Left forelimb (tissue), 1 donor: ENCODE results near the gene SLC8A3.

ENCODE experiments used
- DNase-seq: peaks from one replicate; pipeline ENCODE4 v3.0.0-alpha.2; 2018; ENCODE audit warnings: low spot score

SLC8A3 gene

GRCh38 chr14:70023871-70024270 lies 164.9 kb downstream of the SLC8A3 start:
- DNase-seq: no peak

- no peak for DNase-seq
These were observed 165.8 kb downstream of the SLC8A3 start for GRCh38 chr14:70022771-70023445.

GRCh38 chr14:70021548-70022220 lies 167.1 kb downstream of the SLC8A3 start:
- no peak for DNase-seq

- DNase-seq: no peak
These were observed 168.2 kb downstream of the SLC8A3 start for GRCh38 chr14:70020352-70021170.

- DNase-seq: no peak
These were observed 169.1 kb downstream of the SLC8A3 start for GRCh38 chr14:70019695-70020094.

- peak; percentile 68 for DNase-seq
These were observed 170.0 kb downstream of the SLC8A3 start for GRCh38 chr14:70018713-70019211.

GRCh38 chr14:70018230-70018629 lies 170.5 kb downstream of the SLC8A3 start:
- no peak for DNase-seq

- DNase-seq: no peak
These were observed 174.2 kb downstream of the SLC8A3 start for GRCh38 chr14:70014406-70015095.

- no peak for DNase-seq
These were observed 175.4 kb downstream of the SLC8A3 start for GRCh38 chr14:70013271-70013873.

GRCh38 chr14:70011708-70012107 lies 177.0 kb downstream of the SLC8A3 start:
- no peak for DNase-seq

GRCh38 chr14:70011098-70011497 lies 177.7 kb downstream of the SLC8A3 start:
- no peak for DNase-seq

- no peak for DNase-seq
These were observed 178.8 kb downstream of the SLC8A3 start for GRCh38 chr14:70009961-70010360.

GRCh38 chr14:70008284-70009262 lies 180.2 kb downstream of the SLC8A3 start:
- DNase-seq: peak; percentile 40

- DNase-seq: no peak
These were observed 182.1 kb downstream of the SLC8A3 start for GRCh38 chr14:70006699-70007098.

GRCh38 chr14:70005281-70005805 lies 183.4 kb downstream of the SLC8A3 start:
- DNase-seq: no peak

GRCh38 chr14:70004791-70005190 lies 184.0 kb downstream of the SLC8A3 start:
- DNase-seq: peak; percentile 18

- DNase-seq: no peak
These were observed 186.0 kb downstream of the SLC8A3 start for GRCh38 chr14:70002589-70003346.

GRCh38 chr14:70000601-70001000 lies 188.2 kb downstream of the SLC8A3 start:
- no peak for DNase-seq

GRCh38 chr14:69999261-69999674 lies 189.5 kb downstream of the SLC8A3 start:
- no peak for DNase-seq
